Measurements from ENCODE around the gene GBA3. TPM values are rescaled to one million over a fixed set of nuclear protein-coding genes. Genes with fewer than 3 reads are reported as not detected.

Gene GBA3
- total RNA-seq, 2 donors from 2014 or later: 4.6 to 9.5 TPM

DNA sequence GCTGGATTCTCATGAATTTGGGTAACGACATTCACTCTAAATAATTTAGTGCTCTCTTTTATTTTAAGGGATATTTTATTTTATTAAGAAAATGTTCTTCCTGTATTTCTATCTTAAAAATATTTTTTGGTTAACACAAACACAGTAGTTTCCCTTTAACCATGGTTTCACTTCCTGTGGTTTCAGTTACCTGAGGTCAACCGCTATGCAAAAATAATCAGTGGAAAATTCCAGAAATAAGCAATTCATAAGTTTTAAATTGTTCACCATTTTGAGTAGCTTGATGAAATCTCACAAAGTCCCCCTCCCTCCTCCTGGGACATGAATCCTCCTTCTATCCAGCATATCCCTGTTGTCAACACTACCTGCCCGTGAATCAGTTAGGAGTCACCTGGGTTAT is 71.4 kb downstream of the GBA3 start:
- Histone ChIP-seq H3K27me3 (no peaks in the 10 kb centered on the region), H3K36me3 (no peaks in the 10 kb centered on the region), H3K9ac (ENCODE audit: low read depth in 2 of 2, low read length in 2 of 2) (no peak overlapping the region), H3K27ac (no peak overlapping the region), H3K4me1 (no peaks in the 10 kb centered on the region), H3K9me3 (no peaks in the 10 kb centered on the region), H3K4me3 (no peak overlapping the region)
- TF ChIP-seq, protein P1, sequence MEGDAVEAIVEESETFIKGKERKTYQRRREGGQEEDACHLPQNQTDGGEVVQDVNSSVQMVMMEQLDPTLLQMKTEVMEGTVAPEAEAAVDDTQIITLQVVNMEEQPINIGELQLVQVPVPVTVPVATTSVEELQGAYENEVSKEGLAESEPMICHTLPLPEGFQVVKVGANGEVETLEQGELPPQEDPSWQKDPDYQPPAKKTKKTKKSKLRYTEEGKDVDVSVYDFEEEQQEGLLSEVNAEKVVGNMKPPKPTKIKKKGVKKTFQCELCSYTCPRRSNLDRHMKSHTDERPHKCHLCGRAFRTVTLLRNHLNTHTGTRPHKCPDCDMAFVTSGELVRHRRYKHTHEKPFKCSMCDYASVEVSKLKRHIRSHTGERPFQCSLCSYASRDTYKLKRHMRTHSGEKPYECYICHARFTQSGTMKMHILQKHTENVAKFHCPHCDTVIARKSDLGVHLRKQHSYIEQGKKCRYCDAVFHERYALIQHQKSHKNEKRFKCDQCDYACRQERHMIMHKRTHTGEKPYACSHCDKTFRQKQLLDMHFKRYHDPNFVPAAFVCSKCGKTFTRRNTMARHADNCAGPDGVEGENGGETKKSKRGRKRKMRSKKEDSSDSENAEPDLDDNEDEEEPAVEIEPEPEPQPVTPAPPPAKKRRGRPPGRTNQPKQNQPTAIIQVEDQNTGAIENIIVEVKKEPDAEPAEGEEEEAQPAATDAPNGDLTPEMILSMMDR (IDR thresholded peaks at IDR 0.05): no peak
- intact Hi-C loops (cut with DNase I): no loop called here
- DNase-seq: no peak

DNA sequence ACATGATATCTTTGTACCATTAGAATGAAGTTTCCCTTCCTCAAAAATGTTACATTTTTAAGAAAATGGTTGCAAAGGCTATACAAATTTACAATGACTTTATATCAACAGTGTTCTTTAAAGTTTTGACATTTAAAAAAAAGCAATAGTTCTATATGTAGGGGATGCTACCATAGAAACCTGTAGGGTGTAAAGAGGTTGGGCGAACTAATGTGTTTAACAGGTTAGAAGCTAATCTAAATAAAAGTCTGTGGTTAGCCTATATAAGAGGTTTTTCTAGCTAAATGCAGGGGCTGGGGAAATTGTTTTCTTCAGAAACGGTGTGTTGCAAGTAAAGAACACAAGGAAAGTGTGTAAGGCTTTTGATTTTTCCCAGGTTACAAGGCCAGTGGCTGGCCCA is 73.3 kb downstream of the GBA3 start:
- intact Hi-C loops (cut with DNase I): no loop called here
- no peaks in the 10 kb centered on the region for H3K36me3 ChIP-seq
- DNase-seq: no peak

DNA sequence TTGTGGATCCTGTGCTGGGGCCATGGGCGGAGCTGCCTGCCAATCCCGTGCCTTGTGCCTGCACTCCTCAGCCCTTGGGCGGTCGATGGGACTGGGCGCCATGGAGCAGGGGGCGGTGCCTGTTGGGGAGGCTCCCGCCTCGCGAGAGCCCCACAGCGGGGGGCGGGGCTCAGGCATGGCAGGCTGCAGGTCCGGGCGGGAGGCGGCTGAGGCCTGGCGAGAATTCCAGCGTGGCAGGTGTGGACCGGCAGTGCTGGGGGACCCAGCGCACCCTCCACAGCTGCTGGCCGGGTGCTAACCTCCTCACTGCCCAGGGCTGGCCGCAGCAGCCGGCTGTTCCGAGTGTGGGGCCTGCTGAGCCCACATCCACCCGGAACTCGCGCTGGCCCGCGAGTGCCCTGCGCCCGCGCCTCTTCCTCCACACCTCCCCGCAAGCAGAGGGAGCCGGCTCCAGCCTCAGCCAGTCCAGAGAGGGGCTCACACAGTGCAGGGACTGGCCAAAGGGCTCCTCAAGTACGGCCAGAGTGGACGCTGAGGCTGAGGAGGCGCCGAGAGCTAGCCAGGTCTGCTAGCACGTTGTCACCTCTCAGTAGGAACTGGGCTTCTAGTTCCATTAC is 85.9 kb downstream of the GBA3 start:
- Histone ChIP-seq H3K9me3 (no peaks in the 10 kb centered on the region), H3K9ac (ENCODE audit: low read depth in 2 of 2, low read length in 2 of 2) (no peak overlapping the region), H3K4me3 (no peak overlapping the region), H3K27me3 (no peaks in the 10 kb centered on the region), H3K36me3 (no peaks in the 10 kb centered on the region), H3K4me1 (no peaks in the 10 kb centered on the region), H3K27ac (no peak overlapping the region)
- TF ChIP-seq, protein P1 (IDR thresholded peaks at IDR 0.05): no peak
- intact Hi-C loops (cut with DNase I): no loop called here
- no peak for DNase-seq

More for the DNA sequence above, 73.3 kb downstream of the GBA3 start:
- H3K27ac ChIP-seq: no peak overlapping the region
- no peak overlapping the region for H3K9ac ChIP-seq (ENCODE audit: low read depth in 2 of 2, low read length in 2 of 2)
- TF ChIP-seq, protein P1 (IDR thresholded peaks at IDR 0.05): no peak
- no peaks in the 10 kb centered on the region for H3K4me1 ChIP-seq
- no peak overlapping the region for H3K4me3 ChIP-seq
- no peaks in the 10 kb centered on the region for H3K9me3 ChIP-seq
- H3K27me3 ChIP-seq: no peaks in the 10 kb centered on the region

DNA sequence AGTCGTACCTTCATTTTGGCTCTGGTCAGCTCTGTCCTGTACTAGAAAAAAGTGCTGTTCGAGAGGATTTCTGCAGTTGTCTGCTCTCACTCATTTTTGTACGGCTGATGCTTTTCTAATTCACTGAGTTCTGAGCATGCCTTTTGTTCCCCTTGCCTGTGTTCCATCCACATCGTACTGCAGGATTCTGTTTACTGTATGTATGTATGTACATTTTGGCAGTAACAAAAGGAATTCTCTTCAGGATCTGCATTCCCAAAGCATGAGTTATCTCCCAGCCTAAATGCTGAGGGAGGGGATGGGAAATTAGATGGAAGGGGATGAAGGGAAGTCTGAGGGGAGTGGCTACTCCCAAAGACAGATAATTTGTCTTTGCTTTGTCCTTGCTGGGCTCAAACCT is 87.6 kb downstream of the GBA3 start:
- Histone ChIP-seq H3K9ac (ENCODE audit: low read depth in 2 of 2, low read length in 2 of 2) (no peak overlapping the region), H3K27ac (no peak overlapping the region), H3K4me1 (no peaks in the 10 kb centered on the region), H3K27me3 (no peaks in the 10 kb centered on the region), H3K4me3 (no peak overlapping the region), H3K9me3 (no peaks in the 10 kb centered on the region), H3K36me3 (no peaks in the 10 kb centered on the region)
- intact Hi-C loops (cut with DNase I): no loop called here
- TF ChIP-seq, protein P1 (IDR thresholded peaks at IDR 0.05): no peak
- no peak for DNase-seq

DNA sequence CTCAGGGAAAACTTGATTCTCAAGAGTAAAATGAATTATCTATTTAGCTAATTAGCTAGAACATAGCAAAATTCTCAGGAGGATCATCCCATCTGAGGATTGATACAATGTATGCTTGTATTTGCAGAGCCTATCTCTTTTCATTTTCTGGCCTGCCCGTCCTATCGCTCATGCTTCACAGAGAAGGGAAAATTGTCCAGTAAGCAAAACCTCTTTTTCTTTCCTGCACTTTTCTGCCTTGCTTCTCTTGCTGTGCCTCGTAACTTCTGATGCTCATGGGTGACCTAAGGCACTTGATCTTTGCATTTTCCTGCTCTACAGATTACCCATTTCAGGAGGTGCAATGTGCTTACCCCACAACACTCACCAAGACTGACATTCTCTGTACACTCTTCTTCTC is 88.1 kb downstream of the GBA3 start:
- H3K27ac ChIP-seq: no peak overlapping the region
- no peaks in the 10 kb centered on the region for H3K36me3 ChIP-seq
- no peaks in the 10 kb centered on the region for H3K9me3 ChIP-seq
- no peaks in the 10 kb centered on the region for H3K4me1 ChIP-seq
- no peak for DNase-seq
- intact Hi-C loops (cut with DNase I): no loop called here
- TF ChIP-seq, protein P1 (IDR thresholded peaks at IDR 0.05): no peak
- no peak overlapping the region for H3K9ac ChIP-seq (ENCODE audit: low read depth in 2 of 2, low read length in 2 of 2)
- H3K27me3 ChIP-seq: no peaks in the 10 kb centered on the region
- H3K4me3 ChIP-seq: no peak overlapping the region
